Aorta (tissue), 5 donors: ENCODE data around the gene ZNF44. TPM values are rescaled to one million over a fixed set of nuclear protein-coding genes. Genes with fewer than 3 reads are reported as not detected.
"Not testable (repeated sequence)": the region's sequence is repeated elsewhere in the genome, so short reads cannot be mapped to it uniquely, and the experiment has no call there.

ENCODE experiments used
- ATAC-seq: fragments of 200-7000 bp; cut with Tn5 transposase; one replicate; pipeline ENCODE4 v1.9.1; 2022; ENCODE audit warnings: moderate library complexity; ENCODE audit not compliant: low FRiP score
- DNase-seq, 2 donors: peaks; one replicate each; pipeline ENCODE4 v3.0.0-alpha.2; 2020
- H3K27ac ChIP-seq, 2 donors: one replicate each; pipeline ENCODE4 v1.5.1; 2013; ENCODE audit warnings: low read length in 2 of 2, mild to moderate bottlenecking in 2 of 2, moderate library complexity in 2 of 2, control low read depth in 1 of 2, inconsistent platforms in 1 of 2, low read depth in 1 of 2
- H3K27me3 ChIP-seq, 2 donors: one replicate each; pipeline ENCODE4 v1.6.1; 2013; ENCODE audit warnings: control low read depth in 1 of 2, low read length in 1 of 2, mild to moderate bottlenecking in 1 of 2, moderate library complexity in 1 of 2; ENCODE audit not compliant: insufficient read depth in 2 of 2, control insufficient read depth in 1 of 2
- H3K36me3 ChIP-seq, 2 donors: one replicate each; pipeline ENCODE4 v1.6.1; 2013; ENCODE audit warnings: control low read depth in 1 of 2, low read length in 1 of 2, mild to moderate bottlenecking in 1 of 2; ENCODE audit not compliant: insufficient read depth in 2 of 2, control insufficient read depth in 1 of 2
- H3K4me1 ChIP-seq, 2 donors: one replicate each; pipeline ENCODE4 v1.6.1; 2013; ENCODE audit warnings: low read length in 2 of 2, control low read depth in 1 of 2, mild to moderate bottlenecking in 1 of 2, moderate library complexity in 1 of 2; ENCODE audit not compliant: insufficient read depth in 2 of 2, control insufficient read depth in 1 of 2
- H3K4me3 ChIP-seq, 2 donors: one replicate each; pipeline ENCODE4 v1.5.1; 2013; ENCODE audit warnings: low read length in 2 of 2, control low read depth in 1 of 2, mild to moderate bottlenecking in 1 of 2
- H3K9me3 ChIP-seq: one replicate; pipeline ENCODE4 v1.6.1; 2013; ENCODE audit warnings: mild to moderate bottlenecking, low read length; ENCODE audit not compliant: control insufficient read depth
- WGBS, 2 donors: extraction: QIAGEN DNeasy Blood & Tissue Kit; methylation state at CpG; one replicate each; pipeline ENCODE4 v1.1.7; 2013; 5-methylcytosine and 5-hydroxymethylcytosine counted together
- intact Hi-C, 2 donors: fragments of 100-400 bp; cut with DNase I; formaldehyde crosslinking; loops; one replicate each; pipeline versions ENCODE4 v1.14.2 to v1.15.0; 2022
- polyA plus RNA-seq, 2 donors: library from polyadenylated mRNA; stranded (reverse); fragments of 200-250 nt; gene quantifications; one replicate each; pipeline ENCODE4 v1.2.3, GENCODE V29; 2013
- total RNA-seq, 2 donors: library from RNA; stranded (reverse); fragmentation: NEBNext Ultra II Directional; extraction: Animal tissue kit (Norgen Biotek cat#: 25700); gene quantifications; one replicate each; pipeline ENCODE4 v1.2.1, GENCODE V29; 2021
- donor health status: healthy with polysubstance abuse.
- donor health status: Bipolar disorder and iron deficiency.
- donor health status: DM: no; HTN: no; CAD: no.
- donor health status: DM: no; HTN: no; CAD: no.
- donor health status: DM: yes; HTN: yes; CAD: no.

The ZNF44 gene
- total and polyA plus RNA-seq, 4 donors: 5.4 to 19.9 (median 11.8) TPM

DNA sequence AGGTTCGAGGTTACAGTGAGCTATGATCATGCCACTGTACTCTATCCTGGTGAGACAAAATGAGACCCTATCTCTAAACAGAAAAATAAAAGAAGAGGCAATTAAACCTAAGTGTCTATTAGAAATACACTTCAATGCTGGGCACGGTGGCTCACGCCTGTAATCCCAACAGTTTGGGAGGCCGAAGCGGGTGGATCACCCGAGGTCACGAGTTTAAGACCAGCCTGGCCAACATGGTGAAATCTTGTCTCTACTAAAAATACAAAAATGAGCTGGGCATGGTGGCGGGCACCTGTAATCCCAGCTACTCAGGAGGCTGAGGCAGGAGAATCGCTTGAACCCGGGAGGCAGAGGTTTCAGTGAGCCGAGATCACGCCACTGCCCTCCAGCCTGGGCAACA is 14.2 kb upstream of the ZNF44 start:
- H3K36me3 ChIP-seq, DNase-seq, H3K27me3 ChIP-seq, ATAC-seq, H3K9me3 ChIP-seq, H3K4me3 ChIP-seq, H3K4me1 ChIP-seq, H3K27ac ChIP-seq, intact Hi-C loops: not testable (repeated sequence)
- WGBS, 2 donors: 96% methylated on average over 12 of the region's 12 CpGs

- H3K36me3 ChIP-seq: no peaks in the 10 kb centered on the region
- DNase-seq (no peak), ATAC-seq (no peak)
- H3K27me3 ChIP-seq: no peaks in the 10 kb centered on the region
- H3K4me1 ChIP-seq: no peaks in the 10 kb centered on the region
- H3K9me3 ChIP-seq: no peaks in the 10 kb centered on the region
- intact Hi-C loops: loop anchor here (2.0 kb wide), 2 partner anchors 38 to 70 kb away; partner anchors contain the start of genes ZNF442 (in 1 of the 2) and ZNF563 (in 1 of the 2)
- peak overlapping the region; percentile 9 to 63 for H3K4me3 ChIP-seq
- WGBS, 2 donors: 31 to 33% methylated on average over 11 of the region's 11 CpGs
- H3K27ac ChIP-seq: peak overlapping the region in 1 of 2 donors; percentile 55
These were observed 508 bp upstream of the ZNF44 start for GRCh38 chr19:12295191-12295590.

- ATAC-seq (peak; percentile 30), DNase-seq (peak; percentile 75 to 85)
- peak overlapping the region in 1 of 2 donors; percentile 81 for H3K27ac ChIP-seq
- H3K4me1 ChIP-seq: peaks cover 0 to 4% of the 10 kb centered on the region in 2 donors
- H3K27me3 ChIP-seq: no peaks in the 10 kb centered on the region
- no peaks in the 10 kb centered on the region for H3K36me3 ChIP-seq
- H3K4me3 ChIP-seq: peak overlapping the region; percentile 67 to 79
- intact Hi-C loops: loop anchor here (2.0 to 5.0 kb wide), 3 partner anchors 38 to 71 kb away; partner anchors contain the start of genes ZNF563 (in 2 of the 2) and ZNF442 (in 1 of the 2)
- H3K9me3 ChIP-seq: no peaks in the 10 kb centered on the region
- 0% methylated on average over 18 of the region's 18 CpGs for WGBS, 2 donors
These were observed 870 bp downstream of the ZNF44 start for GRCh38 chr19:12293777-12294248.

- WGBS, 2 donors: 97 to 98% methylated on average over 7 of the region's 7 CpGs
- ATAC-seq (no peak), DNase-seq (peak in 1 of 2 donors; percentile 16)
- no peak overlapping the region for H3K4me3 ChIP-seq
- intact Hi-C loops: loop anchor here in 1 of 2 donors (5.0 kb wide), 1 partner anchor 43 kb away; the partner anchor contains the start of gene ZNF563
- H3K27ac ChIP-seq: no peak overlapping the region
- H3K36me3 ChIP-seq: no peaks in the 10 kb centered on the region
- H3K27me3 ChIP-seq: no peaks in the 10 kb centered on the region
- H3K9me3 ChIP-seq: no peaks in the 10 kb centered on the region
- H3K4me1 ChIP-seq: peaks cover 0 to 5% of the 10 kb centered on the region in 2 donors
These were observed 5.0 kb downstream of the ZNF44 start for GRCh38 chr19:12289790-12290065.

DNA sequence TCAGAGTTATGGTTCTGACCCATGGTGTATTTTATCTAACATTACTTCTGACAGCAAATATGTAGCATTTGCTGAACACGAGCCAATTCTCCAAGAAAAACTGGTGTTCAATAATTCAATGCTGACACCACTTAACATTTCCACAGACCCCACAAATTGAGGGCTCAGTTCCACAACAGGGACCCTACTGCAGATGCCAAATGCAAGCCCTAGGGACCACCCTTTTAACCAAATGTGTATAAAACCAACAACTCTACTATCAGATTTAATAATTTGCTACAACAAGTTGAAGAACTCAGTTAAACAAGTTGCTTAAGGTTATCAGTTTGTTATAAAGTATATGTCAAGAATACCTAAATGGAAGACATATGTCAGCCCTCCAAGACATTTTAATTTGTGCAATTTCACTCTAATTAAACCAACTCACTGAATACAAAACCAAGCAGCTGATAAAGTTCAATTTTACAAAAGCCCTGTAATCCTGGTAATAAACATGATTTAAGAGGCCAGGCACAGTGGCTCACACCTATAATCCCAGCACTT is 6.7 kb downstream of the ZNF44 start:
- Histone ChIP-seq H3K9me3 (no peaks in the 10 kb centered on the region), H3K27me3 (no peaks in the 10 kb centered on the region), H3K4me1 (peaks cover 0 to 5% of the 10 kb centered on the region in 2 donors), H3K4me3 (no peak overlapping the region), H3K36me3 (no peaks in the 10 kb centered on the region), H3K27ac (no peak overlapping the region)
- no peak for ATAC-seq
- WGBS, 2 donors: 52 to 65% methylated on average over 1 of the region's 1 CpG
- intact Hi-C loops: no loop called here
- DNase-seq: no peak

GRCh38 chr19:12284631-12285030 is 10.1 kb downstream of the ZNF44 start:
- H3K27ac ChIP-seq: no peak overlapping the region
- H3K27me3 ChIP-seq: no peaks in the 10 kb centered on the region
- no peaks in the 10 kb centered on the region for H3K36me3 ChIP-seq
- intact Hi-C loops: no loop called here
- WGBS, 2 donors: 97 to 99% methylated on average over 17 to 18 of the region's 18 CpGs
- ATAC-seq (no peak), DNase-seq (peak in 1 of 2 donors; percentile 71)
- no peaks in the 10 kb centered on the region for H3K9me3 ChIP-seq
- H3K4me3 ChIP-seq: no peak overlapping the region
- peaks cover 0 to 5% of the 10 kb centered on the region in 2 donors for H3K4me1 ChIP-seq

DNA sequence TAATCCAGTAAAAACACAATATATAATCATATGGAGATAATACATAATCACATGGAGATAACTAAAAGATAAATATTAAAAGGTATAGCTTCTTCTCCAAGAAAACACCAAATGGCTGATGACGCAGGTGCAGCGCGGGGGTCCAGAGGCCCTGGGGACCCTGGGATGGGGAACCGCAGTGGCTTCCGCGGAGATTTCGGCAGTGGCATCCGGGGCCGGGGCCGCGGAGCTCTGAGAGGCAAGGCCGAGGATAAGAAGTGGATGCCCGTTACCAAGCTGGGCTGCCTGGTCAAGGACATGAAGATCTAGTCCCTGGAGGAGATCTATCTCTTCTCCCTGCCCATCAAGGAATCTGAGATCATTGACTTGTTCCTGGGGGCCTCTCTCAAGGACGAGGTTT is 10.5 kb downstream of the ZNF44 start:
- H3K9me3 ChIP-seq: no peaks in the 10 kb centered on the region
- ATAC-seq: no peak

GRCh38 chr19:12278713-12279112 is 16.0 kb downstream of the ZNF44 start:
- Histone ChIP-seq H3K27ac (no peak overlapping the region), H3K9me3 (peaks cover 19% of the 10 kb centered on the region), H3K4me1 (no peaks in the 10 kb centered on the region), H3K36me3 (peaks cover 4 to 16% of the 10 kb centered on the region in 2 donors), H3K4me3 (no peak overlapping the region), H3K27me3 (no peaks in the 10 kb centered on the region)
- no peak for ATAC-seq
- intact Hi-C loops: no loop called here
- DNase-seq: no peak
- WGBS, 2 donors: 61 to 63% methylated on average over 2 of the region's 2 CpGs

More for the DNA sequence above, 10.5 kb downstream of the ZNF44 start:
- intact Hi-C loops: no loop called here
- no peak overlapping the region for H3K4me3 ChIP-seq
- 95 to 97% methylated on average over 14 of the region's 14 CpGs for WGBS, 2 donors
- DNase-seq: peak in 1 of 2 donors; percentile 35
- H3K27me3 ChIP-seq: no peaks in the 10 kb centered on the region
- peaks cover 0 to 5% of the 10 kb centered on the region in 2 donors for H3K4me1 ChIP-seq
- H3K27ac ChIP-seq: no peak overlapping the region
- H3K36me3 ChIP-seq: peaks cover 0 to 1% of the 10 kb centered on the region in 2 donors
